Duodenal mucosa (tissue), 2 donors: ENCODE measurements around the gene KRT84.

Experiments
- H3K27ac ChIP-seq: one replicate; pipeline ENCODE4 v1.7.0; 2013; ENCODE audit warnings: low read depth, low read length
- H3K27me3 ChIP-seq, 2 donors: one replicate each; pipeline ENCODE4 v1.7.0; 2013; ENCODE audit warnings: low read length in 2 of 2, control low read depth in 1 of 2; ENCODE audit not compliant: insufficient read depth in 2 of 2, control insufficient read depth in 1 of 2
- H3K36me3 ChIP-seq, 2 donors: one replicate each; pipeline ENCODE4 v1.7.0; 2013; ENCODE audit warnings: low read length in 2 of 2, control low read depth in 1 of 2; ENCODE audit not compliant: insufficient read depth in 2 of 2, control insufficient read depth in 1 of 2
- H3K4me1 ChIP-seq, 2 donors: one replicate each; pipeline ENCODE4 v1.7.0; 2013; ENCODE audit warnings: low read length in 2 of 2, control low read depth in 1 of 2; ENCODE audit not compliant: insufficient read depth in 2 of 2, control insufficient read depth in 1 of 2
- H3K4me3 ChIP-seq, 2 donors: one replicate each; pipeline ENCODE4 v1.7.0; 2013; ENCODE audit warnings: low read length in 2 of 2, low read depth in 1 of 2
- H3K9ac ChIP-seq, 2 donors: one replicate each; pipeline ENCODE4 v1.7.0; 2013; ENCODE audit warnings: low read length in 2 of 2, low read depth in 1 of 2
- H3K9me3 ChIP-seq, 2 donors: one replicate each; pipeline ENCODE4 v1.7.0; 2013; ENCODE audit warnings: low read length in 2 of 2, control low read depth in 1 of 2; ENCODE audit not compliant: control insufficient read depth in 1 of 2

Gene KRT84

GRCh38 chr12:52334185-52334584, 51.3 kb downstream of the KRT84 start:
- Histone ChIP-seq H3K9ac (no peak overlapping the region), H3K27ac (no peak overlapping the region), H3K4me1 (peaks cover 8 to 15% of the 10 kb centered on the region in 2 donors), H3K36me3 (no peaks in the 10 kb centered on the region), H3K4me3 (no peak overlapping the region), H3K27me3 (no peaks in the 10 kb centered on the region), H3K9me3 (no peaks in the 10 kb centered on the region)

DNA sequence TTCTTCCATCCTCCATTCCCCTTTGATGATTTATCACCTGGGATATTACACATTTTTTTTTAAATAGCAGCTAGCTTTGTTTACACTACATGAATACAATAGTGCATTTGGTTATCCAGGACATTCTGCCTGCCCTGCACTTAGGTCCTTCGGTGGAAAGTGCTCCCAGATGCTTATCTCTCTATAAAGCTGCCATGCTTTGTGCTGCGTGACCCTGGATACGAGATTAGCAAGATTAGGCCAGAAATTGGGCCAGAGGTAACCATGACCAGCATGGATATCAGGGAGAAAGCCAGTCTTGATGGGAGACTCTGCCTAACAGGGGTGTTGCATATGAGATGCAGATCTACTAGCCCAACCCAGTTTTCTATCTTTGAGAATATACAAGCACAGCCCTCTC, 52.1 kb downstream of the KRT84 start:
- H3K27ac ChIP-seq, result no peak overlapping the region
- no peak overlapping the region for H3K4me3 ChIP-seq
- no peaks in the 10 kb centered on the region for H3K36me3 ChIP-seq
- no peaks in the 10 kb centered on the region for H3K9me3 ChIP-seq
- H3K9ac ChIP-seq, result no peak overlapping the region
- no peaks in the 10 kb centered on the region for H3K27me3 ChIP-seq
- H3K4me1 ChIP-seq, result peaks cover 8 to 15% of the 10 kb centered on the region in 2 donors

GRCh38 chr12:52332381-52332780, 53.1 kb downstream of the KRT84 start:
- no peak overlapping the region for H3K27ac ChIP-seq
- H3K27me3 ChIP-seq, result no peaks in the 10 kb centered on the region
- H3K4me3 ChIP-seq, result no peak overlapping the region

GRCh38 chr12:52331833-52332232, 53.6 kb downstream of the KRT84 start:
- Histone ChIP-seq H3K27me3 (no peaks in the 10 kb centered on the region), H3K36me3 (no peaks in the 10 kb centered on the region), H3K9me3 (no peaks in the 10 kb centered on the region), H3K27ac (no peak overlapping the region), H3K9ac (no peak overlapping the region), H3K4me1 (peaks cover 11 to 15% of the 10 kb centered on the region in 2 donors), H3K4me3 (no peak overlapping the region)

More at GRCh38 chr12:52332381-52332780, 53.1 kb downstream of the KRT84 start:
- H3K9me3 ChIP-seq, result no peaks in the 10 kb centered on the region
- H3K4me1 ChIP-seq, result peaks cover 11 to 15% of the 10 kb centered on the region in 2 donors
- H3K9ac ChIP-seq, result no peak overlapping the region
- H3K36me3 ChIP-seq, result no peaks in the 10 kb centered on the region

GRCh38 chr12:52331039-52331438, 54.4 kb downstream of the KRT84 start:
- Histone ChIP-seq H3K4me1 (peaks cover 11 to 15% of the 10 kb centered on the region in 2 donors), H3K9ac (no peak overlapping the region), H3K27ac (no peak overlapping the region), H3K9me3 (no peaks in the 10 kb centered on the region), H3K27me3 (no peaks in the 10 kb centered on the region), H3K36me3 (no peaks in the 10 kb centered on the region), H3K4me3 (no peak overlapping the region)

- Histone ChIP-seq H3K4me3 (no peak overlapping the region), H3K9ac (no peak overlapping the region), H3K9me3 (no peaks in the 10 kb centered on the region), H3K36me3 (no peaks in the 10 kb centered on the region), H3K27me3 (no peaks in the 10 kb centered on the region), H3K4me1 (peaks cover 3% of the 10 kb centered on the region in 2 donors), H3K27ac (no peak overlapping the region)
Measured at GRCh38 chr12:52327830-52328500, 57.5 kb downstream of the KRT84 start.
